LHCN-M2 (cell line): ENCODE data around the gene PPP1R1B. TPM values are rescaled to one million over a fixed set of nuclear protein-coding genes. Genes with fewer than 3 reads are reported as not detected.

Experiments
- DNase-seq: peaks from one replicate; pipeline ENCODE4 v3.0.0-alpha.2; 2012; ENCODE audit warnings: low read depth
- total RNA-seq: library from RNA; depleted of rRNA; stranded (reverse); fragments of >200 nt; gene quantifications from 2 replicates; pipeline ENCODE4 v1.2.3, GENCODE V29; 2014

The PPP1R1B gene
- total RNA-seq, 1 experiment from 2014 or later, result not detected

- DNase-seq, result no peak
Measured at GRCh38 chr17:39614545-39615157, 12.1 kb upstream of the PPP1R1B start.

DNA sequence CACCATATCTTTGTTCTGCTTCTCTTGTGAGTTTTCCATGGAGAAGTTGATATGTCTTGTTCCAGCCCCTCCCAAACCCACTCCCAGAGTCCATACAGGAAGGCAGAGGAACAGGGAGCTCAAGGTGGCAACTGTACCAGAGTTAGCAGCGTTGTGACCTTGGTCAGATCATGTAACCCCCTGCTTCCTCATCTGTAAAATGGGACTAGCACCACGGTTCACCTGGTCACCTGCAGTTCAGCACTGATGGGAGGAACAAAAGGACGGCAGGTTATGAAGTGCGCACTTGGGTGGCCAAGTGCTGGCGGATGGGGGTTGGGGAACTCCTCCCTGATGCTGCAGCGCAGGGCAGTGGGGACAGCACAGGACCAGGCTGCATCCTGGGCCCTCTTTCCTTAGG, 11.3 kb upstream of the PPP1R1B start:
- DNase-seq, result no peak

DNA sequence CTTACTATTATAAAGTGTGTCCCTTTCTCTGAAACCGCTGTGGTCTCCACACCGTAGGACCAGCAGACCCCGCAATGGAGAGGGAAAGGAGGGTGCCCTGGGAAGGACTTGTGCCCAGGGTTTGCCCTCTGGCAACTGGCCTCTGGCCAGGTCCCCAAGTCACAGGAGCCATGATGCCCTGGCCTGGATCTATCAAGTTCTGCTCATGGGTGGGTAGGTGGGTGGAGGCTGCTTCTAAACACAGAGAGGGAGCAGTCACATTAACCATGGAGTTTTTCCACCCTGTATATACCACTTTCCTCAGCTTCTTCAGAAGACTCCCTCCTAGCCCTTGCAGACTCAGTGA, 9.7 kb upstream of the PPP1R1B start:
- no peak for DNase-seq

DNA sequence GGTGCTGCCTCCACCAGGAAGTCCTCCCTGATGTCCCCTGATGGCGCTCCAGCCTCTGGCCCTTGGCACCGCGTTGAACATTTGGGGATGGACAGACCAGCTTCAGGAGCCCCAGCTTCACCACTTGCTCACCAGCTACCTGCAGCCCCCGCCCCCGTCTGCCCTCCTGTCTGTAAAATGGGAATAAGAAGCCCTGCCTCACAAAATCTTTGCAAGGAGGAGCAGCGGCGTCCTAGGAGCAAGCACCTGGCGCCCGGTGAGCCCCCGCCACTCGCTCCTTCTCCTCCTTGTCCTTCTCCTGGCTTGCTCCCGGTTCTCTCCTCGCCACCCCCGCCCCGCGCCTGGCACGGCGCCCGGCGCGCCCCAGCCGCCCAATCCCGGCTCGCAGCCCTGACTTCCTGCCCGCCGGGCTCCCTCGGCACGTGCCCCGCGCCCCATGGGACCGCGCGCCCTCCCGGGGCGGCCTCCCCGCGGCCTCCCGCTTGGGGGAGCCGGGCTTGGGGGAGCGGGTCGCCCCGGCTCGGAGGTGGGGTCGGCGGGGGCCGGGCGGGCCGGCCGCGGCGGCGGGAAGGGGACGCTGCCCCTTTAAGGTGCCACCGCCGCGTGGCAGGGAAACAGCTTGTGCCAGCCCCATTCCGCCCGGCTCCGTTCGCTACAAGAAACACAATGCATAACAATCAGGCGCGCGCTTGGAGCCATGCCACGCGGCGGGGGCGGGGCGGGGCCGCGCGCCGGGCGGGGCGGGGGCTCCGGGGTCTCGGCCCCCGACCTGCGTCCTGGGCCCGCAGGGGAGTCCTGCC, 9.1 kb upstream of the PPP1R1B start:
- DNase-seq, result peak; percentile 62

GRCh38 chr17:39618246-39618913, 8.4 kb upstream of the PPP1R1B start:
- DNase-seq, result peak; percentile 37

DNA sequence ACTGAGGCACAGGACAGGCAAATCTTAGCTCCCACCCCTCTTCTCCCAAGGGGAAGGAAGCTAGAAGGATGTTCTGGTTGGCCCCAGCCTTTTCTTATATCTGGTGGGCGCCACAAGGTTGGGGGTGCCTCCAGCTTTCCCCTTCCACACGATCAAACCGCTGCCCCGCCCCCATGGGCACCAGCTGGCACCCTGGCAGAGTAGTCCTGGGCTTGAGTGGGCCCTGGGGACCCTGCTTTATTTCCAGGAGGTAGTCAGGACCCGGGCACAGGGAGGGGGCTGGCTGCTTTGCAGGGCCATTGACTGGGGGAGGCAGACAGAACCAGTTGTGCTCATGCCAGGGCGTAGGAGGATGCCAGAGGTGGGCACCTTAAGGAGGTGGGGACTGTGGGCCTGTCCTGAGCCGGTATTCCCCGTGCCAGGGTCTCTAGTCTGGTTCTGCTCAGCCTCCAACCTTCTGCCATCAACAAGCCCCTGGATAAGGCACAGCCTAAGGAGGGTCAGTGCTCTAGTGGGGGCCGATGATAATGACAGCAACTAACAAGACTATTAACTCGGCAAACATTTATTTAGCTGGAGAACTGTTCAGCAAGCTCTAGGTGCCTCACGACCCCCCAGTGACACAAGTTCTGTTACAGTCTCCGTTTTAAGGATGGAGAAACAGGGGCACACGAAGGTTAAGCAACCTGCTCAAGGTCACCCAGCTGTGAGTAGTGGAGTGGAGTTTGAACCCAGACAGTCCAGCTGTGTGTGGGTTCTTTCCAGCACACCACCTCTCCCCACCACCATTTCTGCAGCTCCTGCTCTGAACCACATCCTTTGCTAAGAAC, 7.6 kb upstream of the PPP1R1B start:
- DNase-seq, result no peak

DNA sequence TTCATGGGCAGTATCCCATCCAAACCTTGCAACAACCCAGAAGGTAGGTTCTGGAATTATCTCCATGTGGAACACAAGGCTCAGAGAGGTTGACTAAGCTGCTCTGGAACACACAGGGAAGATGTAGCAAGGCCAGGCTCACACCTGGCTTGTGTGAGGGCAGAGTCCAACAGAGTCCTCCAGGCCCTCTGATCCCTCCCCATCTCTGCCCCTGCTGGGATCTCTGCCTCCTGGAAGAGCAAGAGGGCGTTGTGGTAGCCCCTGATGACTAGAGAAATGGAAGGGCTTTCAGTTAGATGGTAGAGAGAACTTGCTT, 7.0 kb upstream of the PPP1R1B start:
- DNase-seq, result no peak

DNA sequence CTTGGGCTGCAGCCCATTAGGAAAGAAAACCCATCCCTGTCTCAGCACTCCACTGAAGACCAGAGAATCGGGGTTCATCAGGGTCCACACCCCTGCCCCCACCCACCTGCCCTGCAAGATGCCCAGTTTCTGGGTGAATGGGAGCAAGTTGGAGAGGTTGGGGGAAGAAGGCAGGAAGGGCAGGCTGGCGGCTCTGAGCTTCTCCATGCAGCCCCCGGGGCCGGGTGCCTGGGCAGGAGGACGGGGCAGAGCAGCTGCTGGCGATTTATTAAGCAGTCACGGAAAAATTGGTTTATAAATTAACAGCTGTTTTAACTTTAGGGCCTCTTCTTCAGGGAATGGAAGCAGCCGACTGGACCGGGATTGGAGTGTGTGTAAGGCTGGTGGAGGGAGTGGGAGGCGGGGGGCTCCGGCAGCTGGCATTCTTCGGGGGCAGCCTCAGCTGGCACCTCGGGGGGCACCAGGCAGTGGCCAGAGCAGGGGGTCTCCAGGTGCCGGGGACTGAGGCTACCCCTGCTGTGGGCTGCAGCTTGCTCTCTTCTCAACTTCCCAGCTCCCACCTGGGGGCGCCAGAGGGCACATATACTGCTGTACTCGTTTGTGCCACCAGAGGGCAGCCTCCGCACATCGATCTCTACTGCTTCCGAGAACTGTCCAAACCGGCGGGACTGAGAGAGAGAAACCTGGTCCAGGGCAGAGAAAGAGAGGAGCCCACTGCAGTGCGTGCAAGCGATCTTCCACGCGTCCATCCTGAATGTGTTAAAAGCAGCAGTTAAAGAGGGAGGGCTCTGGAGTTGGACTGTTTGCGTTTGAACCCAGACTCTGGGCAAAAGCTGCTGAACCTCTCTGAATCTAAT, 5.0 kb upstream of the PPP1R1B start:
- peak; percentile 70 for DNase-seq

- no peak for DNase-seq
Measured at GRCh38 chr17:39622380-39623006, 4.3 kb upstream of the PPP1R1B start.

DNA sequence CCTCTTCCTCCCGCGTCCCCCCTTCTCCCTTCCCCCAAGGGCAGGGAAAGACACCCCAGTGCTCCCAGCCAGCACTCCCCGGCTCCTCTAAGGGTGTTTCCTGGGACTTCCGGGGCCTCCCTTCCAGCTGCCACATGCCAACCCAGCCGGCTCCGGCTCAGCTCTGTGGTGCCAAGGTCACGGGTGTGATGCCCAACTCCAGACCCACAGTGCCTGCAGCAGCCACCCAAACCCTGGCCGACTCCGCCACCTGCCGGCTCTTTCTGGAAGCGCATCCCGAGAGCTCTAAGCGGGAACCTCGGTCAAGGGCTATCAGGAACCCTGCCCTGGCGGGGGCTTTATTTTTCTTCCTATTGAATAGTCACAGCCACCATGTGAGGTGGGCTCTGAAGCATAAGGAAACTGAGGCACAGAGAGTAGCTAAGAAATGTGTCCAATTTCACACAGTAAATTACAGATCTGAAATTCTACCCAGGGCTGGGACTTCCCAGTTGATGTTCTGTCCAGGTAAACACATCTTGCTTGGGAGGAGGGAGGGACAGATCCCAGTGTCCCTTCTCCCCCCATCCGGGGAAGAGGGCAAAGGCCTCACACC, 3.3 kb upstream of the PPP1R1B start:
- peak; percentile 71 for DNase-seq

GRCh38 chr17:39624313-39624712, 2.4 kb upstream of the PPP1R1B start:
- DNase-seq, result no peak

- no peak for DNase-seq
Measured at GRCh38 chr17:39625198-39625785, 1.5 kb upstream of the PPP1R1B start.

DNA sequence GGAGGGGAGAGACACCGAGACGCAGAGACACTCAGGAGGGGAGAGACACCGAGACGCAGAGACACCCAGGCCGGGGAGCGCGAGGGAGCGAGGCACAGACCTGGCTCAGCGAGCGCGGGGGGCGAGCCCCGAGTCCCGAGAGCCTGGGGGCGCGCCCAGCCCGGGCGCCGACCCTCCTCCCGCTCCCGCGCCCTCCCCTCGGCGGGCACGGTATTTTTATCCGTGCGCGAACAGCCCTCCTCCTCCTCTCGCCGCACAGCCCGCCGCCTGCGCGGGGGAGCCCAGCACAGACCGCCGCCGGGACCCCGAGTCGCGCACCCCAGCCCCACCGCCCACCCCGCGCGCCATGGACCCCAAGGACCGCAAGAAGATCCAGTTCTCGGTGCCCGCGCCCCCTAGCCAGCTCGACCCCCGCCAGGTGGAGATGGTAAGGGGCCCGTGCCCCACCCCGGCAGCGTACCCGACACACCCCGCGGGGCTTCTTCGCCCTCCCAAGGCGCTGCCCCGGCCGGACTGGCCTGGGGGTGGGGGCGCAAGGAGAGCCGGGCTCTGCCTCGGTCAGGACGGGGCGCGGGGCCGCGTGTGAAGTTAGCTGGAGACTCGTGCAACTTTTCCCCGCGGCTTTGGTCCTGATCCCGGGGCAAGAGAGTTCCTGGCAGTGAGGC, 427 bp downstream of the PPP1R1B start:
- no peak for DNase-seq

DNA sequence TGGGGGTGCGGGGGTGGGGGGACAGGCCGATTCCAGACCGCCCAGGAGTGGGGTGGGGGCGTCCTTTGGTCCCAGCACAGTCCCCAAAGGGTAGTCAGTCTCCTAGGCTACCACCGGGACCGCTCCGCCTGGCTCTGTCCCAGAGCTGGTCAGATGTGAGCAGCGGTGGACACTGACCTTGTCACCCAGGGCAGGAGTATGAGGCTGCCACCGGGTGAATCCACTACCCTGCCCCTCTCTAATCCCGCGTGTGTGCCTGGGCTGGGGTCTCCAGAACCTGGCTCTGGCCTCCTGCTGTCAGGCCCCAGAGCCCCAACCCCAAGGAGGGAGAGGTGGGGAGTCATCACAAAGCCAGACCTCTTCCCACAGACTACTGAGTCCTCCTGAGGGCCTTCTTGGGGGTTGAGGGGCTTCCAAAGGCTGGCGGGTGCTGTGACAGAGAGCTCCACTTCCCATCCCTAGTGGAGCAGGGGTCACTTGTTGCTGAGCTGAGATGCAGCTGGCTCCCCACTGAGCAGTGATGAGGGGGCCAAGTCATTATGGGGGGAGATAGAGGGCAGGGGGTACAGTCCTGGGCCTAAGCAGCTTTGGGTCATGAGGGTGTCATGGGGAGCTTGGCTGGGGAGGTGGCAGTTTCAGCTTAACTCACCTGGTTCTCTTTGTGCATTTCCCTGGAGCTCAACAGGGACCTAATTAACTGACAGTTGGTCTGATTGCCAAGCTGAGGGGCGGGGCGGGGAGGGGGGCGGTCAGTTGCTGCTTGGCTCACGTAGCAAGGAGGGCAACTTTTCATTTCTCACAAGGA, 1.2 kb downstream of the PPP1R1B start:
- no peak for DNase-seq

DNA sequence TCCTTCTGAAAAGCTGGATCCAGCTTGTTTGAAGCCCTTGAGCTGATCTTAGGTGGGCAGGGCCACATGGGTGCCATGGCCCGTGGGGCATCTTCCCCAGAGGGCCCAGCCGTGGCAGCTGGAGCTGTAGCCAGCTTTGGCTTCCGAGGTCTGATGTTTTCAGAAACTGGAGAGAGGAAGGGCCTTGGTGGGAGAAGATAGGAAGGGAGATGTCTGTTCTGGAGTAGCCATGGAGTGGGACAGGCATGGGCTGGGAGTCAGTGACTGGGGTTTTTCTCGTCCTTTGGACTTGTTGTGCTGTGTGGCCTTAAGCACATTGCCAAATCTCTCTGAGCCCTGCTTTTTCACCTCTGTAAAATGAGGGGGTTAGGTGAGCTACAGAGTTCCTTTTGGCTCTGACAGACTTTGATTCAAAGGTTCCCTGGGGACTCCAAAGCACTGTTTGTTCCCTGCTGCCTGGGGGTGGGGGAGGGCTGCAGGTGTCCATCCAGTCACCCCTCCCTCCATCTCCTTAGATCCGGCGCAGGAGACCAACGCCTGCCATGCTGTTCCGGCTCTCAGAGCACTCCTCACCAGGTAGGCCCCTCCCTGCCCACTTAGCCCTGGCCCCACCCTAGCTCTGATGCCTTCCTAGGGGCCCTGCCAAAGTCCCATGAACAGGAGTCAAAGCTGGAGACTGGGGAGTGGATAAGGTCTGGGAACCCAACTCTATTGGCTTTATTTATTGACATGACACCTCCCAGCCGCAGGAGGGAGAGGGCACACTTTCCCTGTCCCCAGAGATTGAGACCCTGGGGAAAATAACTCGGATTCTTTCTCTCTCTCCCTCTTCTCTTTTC, 2.1 kb downstream of the PPP1R1B start:
- no peak for DNase-seq

DNA sequence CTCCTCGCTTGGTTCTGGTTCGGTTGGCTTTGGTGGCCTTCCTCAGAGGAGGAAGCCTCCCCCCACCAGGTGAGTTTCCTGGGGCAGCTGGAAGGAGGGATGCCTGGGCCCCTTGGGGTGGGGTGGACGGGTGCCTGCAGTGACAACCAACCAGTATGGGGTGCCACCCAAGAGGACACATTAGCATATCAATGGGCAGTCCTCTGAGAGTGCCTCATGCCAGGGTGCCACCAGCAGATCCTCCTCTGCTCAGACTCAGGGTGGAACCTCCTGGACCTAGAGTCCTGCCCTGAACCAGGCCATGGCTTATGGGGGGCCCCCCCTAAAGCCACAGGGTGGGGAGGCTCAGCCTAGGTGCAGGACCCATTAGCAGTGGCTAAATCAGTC, 2.7 kb downstream of the PPP1R1B start:
- no peak for DNase-seq

- DNase-seq, result no peak
Measured at GRCh38 chr17:39629898-39630297, 3.1 kb downstream of the PPP1R1B start.

GRCh38 chr17:39631403-39631802, 4.7 kb downstream of the PPP1R1B start:
- DNase-seq, result no peak
